Activated CD4-positive, alpha-beta T cell treated with anti-CD3 and anti-CD28 coated beads for 24 hours (primary cell): ENCODE data around the gene WDFY4.

Experiments
- DNase-seq, 2 donors: peaks; one replicate each; pipeline ENCODE4 v3.0.0-alpha.2; 2020; ENCODE audit warnings: low read depth in 2 of 2

WDFY4 gene

DNA sequence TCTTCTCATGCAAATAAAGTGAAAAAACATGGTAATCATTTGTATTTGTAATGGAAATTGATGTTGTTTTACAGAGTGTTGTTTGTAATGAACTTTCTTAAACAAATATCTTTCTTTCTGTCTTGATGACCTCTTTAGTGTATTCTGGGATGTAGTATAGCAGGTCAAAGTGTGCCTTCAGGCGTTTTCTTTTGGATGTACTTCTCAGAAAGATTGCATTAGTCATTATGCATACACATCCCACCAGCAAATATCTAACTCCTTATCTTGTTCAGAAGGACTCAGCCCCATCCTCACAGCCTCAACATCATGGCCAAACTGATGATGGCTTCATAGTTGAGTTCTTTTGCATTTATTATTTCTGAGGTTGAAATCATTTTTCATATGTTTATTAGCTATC lies 130.3 kb downstream of the WDFY4 start:
- no peak for DNase-seq

- DNase-seq = no peak
Observed at GRCh38 chr10:48817141-48817540, 132.5 kb downstream of the WDFY4 start.

DNA sequence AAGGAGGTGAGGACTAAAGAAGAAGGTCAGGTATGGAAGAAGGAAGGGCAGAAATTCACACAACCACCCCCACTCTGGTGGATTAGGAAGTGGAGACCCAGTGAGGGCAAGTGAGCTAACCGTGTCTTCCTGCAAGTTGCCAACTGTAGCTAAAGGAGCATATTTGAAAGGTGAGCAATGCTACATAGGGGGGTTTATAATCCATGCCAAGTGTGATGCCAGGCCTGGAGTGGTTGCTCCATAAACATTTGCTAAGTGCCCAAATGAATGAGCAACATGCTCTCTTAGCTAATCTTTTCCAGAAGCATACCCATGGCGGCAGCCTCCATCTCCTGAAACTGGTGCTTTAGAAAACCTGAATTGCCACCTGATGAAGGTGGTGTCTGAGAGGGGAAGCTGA lies 133.4 kb downstream of the WDFY4 start:
- no peak for DNase-seq

DNA sequence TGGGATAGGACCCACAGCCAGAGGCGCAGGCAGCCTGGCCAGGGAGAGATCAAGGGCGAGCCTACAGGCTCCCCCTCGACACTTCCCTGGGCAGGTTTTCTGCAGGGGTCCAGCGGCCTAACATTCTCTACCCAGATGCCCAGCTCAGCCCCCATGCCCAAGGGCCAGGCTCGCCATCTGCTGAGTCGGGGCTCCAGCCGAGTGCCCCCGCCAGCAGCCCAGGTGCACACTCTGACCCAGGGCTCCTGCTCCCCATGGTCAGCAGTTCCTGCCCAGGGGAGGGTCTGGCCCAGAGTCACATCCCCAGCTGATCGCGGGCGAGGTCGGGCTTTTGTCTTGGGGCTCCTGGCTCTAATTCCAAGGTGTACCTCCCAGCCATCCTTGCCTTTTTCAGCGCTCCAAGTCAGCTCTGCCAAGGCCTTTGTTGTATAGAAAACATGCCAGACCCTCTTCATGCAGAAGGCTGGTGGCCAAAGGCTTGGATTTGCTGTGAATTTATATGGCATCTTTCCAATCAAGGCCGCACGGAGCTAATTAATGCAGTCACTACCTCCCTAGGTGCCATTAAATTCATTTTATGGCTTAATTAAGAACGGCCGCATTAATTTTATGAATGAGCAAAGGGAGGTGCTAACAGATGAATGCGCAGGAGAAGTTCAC lies 134.3 kb downstream of the WDFY4 start:
- no peak for DNase-seq

- no peak for DNase-seq
Observed at GRCh38 chr10:48819783-48820182, 135.1 kb downstream of the WDFY4 start.

DNA sequence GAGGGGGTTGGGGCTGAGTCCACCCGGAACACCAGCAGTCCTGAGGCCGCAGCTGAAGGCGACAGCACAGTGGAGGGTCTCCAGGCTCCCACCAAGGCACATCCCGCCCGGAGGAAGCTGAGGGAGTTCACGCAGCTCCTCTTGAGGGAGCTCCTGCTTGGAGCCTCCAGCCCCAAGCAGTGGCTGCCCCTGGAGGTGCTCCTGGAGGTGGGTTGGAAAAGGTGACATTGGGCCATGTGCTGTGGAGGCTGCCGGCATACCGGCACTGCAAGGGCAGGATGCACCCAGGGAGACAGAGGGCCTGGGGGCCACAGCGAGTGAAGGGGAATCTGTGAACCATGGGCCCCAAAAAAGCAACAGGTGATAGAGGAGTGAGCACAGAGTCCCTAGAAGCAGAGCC lies 135.6 kb downstream of the WDFY4 start:
- DNase-seq = no peak

DNA sequence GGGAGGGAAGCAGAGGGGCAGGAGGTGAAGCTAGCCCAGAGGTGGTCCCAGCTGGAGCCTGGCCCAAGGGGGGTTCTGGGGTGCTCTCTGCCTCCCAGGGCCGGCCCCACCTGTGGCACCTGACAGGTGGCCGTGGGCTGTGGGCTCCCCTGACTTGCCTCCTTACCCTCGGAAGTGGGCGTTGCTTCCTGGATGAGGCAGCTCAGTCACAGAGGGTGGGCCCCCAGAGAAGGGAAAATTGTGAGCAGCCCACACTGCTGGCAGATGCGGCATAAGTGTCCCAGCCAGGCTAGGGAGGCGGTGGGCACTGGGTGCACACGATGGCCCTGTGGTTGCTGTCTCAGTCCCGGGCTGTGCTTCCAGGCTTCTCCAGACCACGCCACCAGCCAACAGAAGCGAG lies 136.0 kb downstream of the WDFY4 start:
- DNase-seq = no peak

DNA sequence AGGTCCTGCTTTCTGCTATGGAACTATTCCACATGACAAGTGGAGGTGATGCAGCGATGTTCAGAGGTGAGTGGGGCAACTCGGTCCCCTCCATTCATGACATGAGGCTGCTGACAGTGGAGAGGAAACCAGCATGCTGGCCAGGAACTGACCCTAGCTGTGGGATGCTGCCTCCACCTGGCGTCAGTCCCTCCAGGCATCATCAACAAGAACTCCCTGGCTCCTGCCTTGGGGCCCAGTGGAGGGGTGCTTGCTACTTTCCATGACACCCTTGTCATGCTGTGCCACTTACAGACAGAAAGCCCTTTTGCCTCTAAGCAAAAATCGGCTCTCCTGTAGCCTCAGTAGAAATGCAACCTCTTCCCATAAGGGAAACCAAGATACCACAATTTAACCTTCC lies 136.4 kb downstream of the WDFY4 start:
- no peak for DNase-seq

DNA sequence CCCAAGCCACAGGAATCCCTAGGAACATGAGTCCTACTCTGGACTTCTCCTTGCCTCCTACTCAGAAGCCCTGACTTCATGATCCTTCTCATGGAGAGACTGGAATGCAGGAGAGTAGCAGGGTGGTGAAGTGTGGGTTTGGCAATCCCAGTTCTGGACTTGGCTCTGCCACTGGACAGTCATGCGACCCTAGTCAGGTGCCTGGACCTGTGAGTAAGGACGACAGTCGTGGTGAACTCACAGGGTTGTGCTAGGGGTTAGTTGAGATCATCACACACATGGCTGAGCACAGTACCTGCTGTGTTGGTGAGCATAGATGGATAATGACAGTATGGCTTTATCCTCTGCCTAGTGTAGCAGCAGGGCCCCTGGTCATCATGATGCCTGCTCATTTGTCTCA lies 137.0 kb downstream of the WDFY4 start:
- no peak for DNase-seq

GRCh38 chr10:48833674-48834073 lies 149.0 kb downstream of the WDFY4 start:
- DNase-seq = no peak

- DNase-seq = no peak
Observed at GRCh38 chr10:48834189-48834965, 149.7 kb downstream of the WDFY4 start.

GRCh38 chr10:48835781-48836180 lies 151.1 kb downstream of the WDFY4 start:
- DNase-seq = no peak

DNA sequence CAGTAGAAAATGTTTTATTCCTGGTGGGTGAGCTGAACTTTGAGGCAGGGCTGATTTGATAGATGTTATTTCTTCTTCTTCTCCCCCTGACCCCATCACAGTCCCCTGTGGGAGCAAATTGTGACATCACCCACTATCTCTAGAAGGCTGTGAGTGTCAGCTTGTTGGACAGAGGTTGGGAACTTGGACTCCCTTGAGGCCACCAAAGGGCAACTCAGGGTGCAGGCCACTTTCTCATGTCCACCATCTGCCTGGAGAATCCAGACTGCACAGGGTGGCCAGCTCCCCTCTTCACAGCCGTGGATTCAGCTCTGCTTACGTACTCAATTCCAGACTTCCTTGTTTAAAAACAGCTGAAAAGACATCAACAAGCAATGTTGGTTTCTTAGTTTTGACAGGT lies 151.9 kb downstream of the WDFY4 start:
- DNase-seq = no peak

DNA sequence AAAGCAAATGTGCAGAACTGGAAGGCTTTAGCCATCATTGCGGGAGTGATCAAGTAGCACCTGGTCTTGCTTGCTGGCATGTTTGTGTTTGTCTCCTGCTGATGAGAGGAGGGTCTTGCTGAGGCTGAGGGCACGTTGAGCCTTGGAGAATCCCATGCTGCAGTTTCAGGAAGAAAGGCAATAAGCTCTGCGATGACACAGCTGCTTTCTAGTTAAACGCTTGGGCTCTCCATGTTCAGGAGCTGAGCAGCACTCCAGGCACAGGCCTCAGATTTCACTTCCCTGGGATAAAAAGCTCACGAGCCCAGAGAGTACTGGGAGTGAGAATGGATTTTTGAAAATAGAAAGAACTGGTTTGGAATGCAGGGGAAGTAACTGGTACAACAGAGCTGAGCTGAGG lies 154.2 kb downstream of the WDFY4 start:
- no peak for DNase-seq

GRCh38 chr10:48839809-48840679 lies 155.4 kb downstream of the WDFY4 start:
- DNase-seq = no peak

- DNase-seq = no peak
Observed at GRCh38 chr10:48842231-48842630, 157.6 kb downstream of the WDFY4 start.

DNA sequence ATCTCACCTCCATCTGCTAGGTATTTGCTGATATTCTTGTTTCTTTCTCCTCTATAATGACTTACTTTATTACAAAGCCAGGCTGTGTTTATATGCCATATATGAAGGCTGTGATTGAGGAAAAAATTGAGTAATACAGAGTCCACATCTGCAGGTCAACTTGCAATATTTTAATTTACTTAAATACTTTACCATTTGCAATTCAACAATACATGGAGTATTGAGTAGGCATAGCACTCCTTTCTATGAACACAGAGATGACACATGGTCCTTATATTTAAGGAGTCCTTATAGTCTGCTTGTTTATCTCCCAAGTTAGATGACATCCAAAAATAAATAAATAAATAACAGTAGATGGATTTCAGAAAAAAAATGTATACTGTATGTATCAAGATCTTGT lies 158.5 kb downstream of the WDFY4 start:
- no peak for DNase-seq

GRCh38 chr10:48844616-48845015 lies 159.9 kb downstream of the WDFY4 start:
- DNase-seq = no peak

- no peak for DNase-seq
Observed at GRCh38 chr10:48845512-48845911, 160.8 kb downstream of the WDFY4 start.

GRCh38 chr10:48847691-48848090 lies 163.0 kb downstream of the WDFY4 start:
- DNase-seq = no peak

DNA sequence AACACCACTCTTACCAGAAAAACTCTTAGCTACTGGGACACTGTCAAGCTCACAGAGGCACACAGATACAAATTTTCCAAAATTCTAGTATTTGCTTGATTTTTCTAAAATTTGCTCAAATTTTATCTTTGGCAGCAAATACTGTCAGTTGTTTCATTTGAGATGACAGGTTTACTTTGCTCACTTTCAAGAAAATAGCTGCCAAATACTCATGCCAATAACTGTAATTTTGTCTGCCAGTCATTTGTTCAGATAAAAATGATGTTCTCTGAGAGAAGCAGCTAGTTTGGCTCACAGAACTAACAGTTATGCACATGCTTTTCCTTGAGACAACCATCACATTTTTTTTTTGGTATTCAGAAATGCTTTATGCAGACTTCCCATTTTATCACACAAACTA lies 172.2 kb downstream of the WDFY4 start:
- no peak for DNase-seq

- no peak for DNase-seq
Observed at GRCh38 chr10:48872234-48872633, 187.6 kb downstream of the WDFY4 start.

- no peak for DNase-seq
Observed at GRCh38 chr10:48878091-48878490, 193.4 kb downstream of the WDFY4 start.
